HepG2 (cell line): Measurements from ENCODE around the gene HAGH.

Source experiments
- FOSL1 ChIP-seq: sonication (generic); formaldehyde crosslinking; IDR thresholded peaks from 2 replicates; pipeline ENCODE4 v1.9.0; 2021; ENCODE audit warnings: missing genetic modification reagents, borderline replicate concordance
- PHB2 ChIP-seq: fragments of 450-650 bp; IDR thresholded peaks from 2 replicates; pipeline ENCODE4 v1.6.1; 2018; ENCODE audit not compliant: partially characterized antibody
- SIN3A ChIP-seq: IDR thresholded peaks from 2 replicates; pipeline ENCODE4 v1.6.1; 2011; ENCODE audit warnings: low read depth, mild to moderate bottlenecking, control low read depth, low read length, borderline replicate concordance
- TCF7L2 ChIP-seq: IDR thresholded peaks from 2 replicates; pipeline ENCODE4 v1.6.1; 2011; ENCODE audit warnings: mild to moderate bottlenecking, low read depth, low read length, moderate library complexity

DNA sequence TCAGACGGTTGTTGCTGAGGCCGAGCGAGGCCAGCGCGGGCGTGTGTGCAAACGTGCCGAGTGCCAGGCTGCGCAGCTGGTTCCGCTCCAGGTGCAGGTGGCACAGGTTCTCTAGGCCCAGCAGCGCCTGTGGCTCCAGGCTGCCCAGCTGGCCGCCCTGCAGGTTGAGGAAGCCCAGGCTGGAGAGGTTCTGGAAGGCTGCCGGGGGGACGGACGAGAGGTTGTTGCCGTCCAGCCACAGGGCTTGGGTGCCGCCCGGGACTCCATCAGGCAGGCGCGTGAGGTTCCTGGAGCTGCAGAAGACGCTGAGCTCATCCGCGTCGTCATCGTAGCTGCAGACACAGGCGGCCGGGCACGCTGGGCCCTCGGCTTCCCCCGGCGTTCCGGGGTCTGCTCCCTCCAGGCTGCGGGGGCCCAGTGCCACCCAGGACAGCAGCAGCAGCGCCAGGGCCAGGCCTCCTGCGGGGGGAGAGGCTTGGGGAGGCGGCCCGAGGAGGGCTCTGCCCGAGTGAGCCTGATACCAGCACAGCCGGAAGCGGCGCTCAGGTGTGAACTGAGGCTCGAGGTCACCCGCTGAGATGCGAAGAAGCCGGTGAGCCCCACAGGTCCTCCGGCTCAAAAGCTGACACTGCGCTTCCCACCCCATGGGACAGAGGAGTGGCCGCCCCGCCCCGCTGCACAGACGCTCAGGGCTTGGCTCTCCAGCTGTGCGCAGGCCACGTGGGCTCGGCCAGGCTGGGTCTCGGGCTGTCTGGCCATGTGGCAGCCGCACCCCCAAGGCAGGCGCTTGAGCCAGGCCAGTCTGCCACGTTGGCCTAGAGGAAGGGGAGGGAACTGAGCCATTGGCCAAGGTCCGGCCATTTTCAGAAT is 34.4 kb downstream of the HAGH start:
- TF ChIP-seq SIN3A (no peak), TCF7L2 (no peak), PHB2 (no peak), FOSL1 (no peak)
